HG03066 (cell line): Measurements from ENCODE around the gene CRADD.
"Not testable (repeated sequence)": the region's sequence is repeated elsewhere in the genome, so short reads cannot be mapped to it uniquely, and the experiment has no call there.

Experiments
- ATAC-seq: cut with Tn5 transposase; IDR thresholded peaks from one replicate; pipeline ENCODE4 v1.9.1; 2021; ENCODE audit warnings: low read depth; ENCODE audit not compliant: unreplicated experiment

CRADD gene

GRCh38 chr12:93780101-93780641 lies 103.0 kb downstream of the CRADD start:
- no peak for ATAC-seq

DNA sequence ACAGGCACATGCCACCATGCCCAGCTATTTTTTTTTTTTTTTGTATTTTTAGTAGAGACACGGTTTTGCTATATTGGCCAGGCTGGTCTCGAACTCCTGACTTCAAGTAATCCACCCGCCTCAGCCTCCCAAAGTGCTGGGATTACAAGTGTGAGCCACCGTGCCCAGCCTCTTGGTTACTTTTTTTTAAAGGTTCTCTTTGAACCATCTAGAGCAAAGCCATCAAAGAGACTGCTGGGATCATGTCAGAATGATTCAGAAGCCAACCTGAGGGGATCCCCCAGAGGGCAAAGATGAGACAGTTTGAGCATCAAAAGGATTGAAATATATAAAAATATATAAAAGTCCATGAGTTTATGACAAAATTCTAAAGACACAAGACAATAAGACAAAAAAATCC lies 103.7 kb downstream of the CRADD start:
- not testable (repeated sequence) for ATAC-seq

GRCh38 chr12:93781961-93782360 lies 104.8 kb downstream of the CRADD start:
- ATAC-seq: not testable (repeated sequence)

- no peak for ATAC-seq
These were observed 105.7 kb downstream of the CRADD start for GRCh38 chr12:93782853-93783252.

GRCh38 chr12:93783832-93784231 lies 106.7 kb downstream of the CRADD start:
- no peak for ATAC-seq

DNA sequence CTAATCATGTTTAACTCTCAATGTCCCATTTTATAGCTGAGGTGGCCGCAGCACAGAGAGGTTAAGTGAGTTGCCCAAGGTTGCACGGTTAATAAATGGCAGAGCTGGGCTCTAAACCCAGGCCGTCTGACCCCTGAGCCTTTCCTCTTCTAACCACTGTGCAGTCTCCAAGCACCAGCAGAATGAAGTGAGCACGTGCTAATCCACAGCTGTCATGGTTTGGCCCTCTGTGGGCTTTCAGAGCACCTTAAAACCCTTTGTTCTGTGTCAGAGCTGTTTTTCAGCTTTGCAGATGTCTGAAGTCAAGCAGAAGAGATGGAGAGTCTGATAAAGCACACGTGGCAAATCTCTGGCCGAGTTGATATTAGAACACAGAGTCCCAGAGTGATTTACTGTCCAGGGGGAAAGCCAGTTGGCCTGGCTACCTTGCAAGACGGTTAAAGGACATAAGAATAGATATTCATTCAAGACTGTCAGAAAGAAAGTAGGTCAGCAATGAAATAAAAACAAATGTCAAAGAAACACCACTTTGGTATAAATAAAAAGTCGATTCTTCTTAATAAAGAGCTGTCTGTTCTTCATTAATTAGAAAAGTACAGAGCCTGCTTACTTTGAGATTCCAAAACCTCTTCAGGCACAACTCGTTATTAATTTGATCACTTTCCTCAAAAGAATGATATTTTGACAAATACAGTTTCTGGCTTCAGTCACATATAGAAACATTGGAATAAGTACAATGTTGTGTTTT lies 107.3 kb downstream of the CRADD start:
- ATAC-seq: no peak

GRCh38 chr12:93785249-93786010 lies 108.3 kb downstream of the CRADD start:
- no peak for ATAC-seq

DNA sequence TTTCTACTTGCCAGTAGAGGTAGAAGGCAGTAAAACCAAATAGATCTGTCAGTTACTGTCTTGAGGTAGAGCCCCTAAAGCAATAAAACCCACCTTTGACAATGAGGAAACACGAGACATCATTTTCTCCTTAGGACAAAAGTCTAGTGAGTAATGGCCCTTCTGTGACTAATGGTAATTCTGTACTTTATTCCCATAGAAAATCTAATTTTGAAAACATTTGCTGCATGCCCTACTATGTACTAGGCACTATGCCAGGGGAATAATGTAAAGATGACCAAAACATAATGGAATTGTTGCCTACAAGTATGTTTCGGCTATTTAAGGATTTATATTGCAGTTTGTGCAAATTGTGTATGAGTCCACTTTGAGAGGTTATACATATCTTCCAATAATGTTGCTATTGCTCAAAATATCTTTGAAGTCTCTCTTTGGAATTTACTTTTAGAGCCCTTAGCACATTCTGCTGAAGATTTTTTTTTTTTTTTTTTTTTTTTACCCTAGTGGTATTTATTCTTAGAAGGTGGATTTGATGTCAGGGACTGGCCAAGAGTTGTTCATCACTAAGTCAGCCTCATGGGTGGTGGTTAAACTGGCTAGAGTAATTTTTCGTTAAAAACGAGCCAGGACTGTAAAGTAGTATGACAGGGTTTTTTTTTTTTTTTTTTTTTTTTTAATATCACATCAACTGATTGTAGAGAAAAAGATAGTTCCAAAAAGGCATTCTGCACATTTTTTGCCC lies 109.7 kb downstream of the CRADD start:
- no peak for ATAC-seq

DNA sequence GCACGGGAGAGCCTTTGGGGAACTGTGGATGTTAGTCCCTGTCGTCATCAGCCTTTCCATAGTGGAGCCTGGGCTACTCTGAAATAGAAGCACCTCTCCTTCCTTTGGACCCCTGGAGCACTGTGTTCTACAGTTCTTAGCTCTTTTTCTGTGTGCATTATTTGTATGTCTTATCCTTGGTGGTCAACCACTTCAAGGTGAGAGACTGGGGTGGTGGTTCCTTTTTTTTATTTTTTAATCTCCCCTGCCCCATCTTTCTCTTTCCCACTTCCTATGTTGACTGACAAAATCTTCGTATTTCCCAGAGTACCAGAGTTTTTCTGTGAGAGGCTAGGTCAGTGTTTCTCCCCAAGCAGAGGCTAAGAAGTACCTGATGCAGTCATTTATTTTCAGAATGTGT lies 111.7 kb downstream of the CRADD start:
- ATAC-seq: no peak

DNA sequence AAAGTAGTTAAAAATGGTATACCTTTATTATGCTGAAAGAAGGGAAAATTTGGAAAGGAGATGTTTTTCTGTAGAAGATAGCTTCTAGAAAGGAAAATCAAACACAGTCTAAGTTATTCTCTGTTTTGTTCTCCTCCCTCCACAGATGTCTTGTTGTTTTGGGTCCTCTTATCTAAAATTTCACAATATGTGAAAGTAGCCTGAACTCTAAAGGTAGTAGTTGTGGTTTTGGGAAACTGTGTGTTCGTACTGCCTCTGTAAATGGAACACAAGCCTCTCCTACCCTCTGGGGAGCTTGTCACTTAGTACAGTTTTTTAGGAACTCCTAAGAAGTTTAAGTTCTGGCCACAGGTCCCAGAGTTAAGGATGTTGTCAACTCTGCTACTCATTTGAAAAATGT lies 112.6 kb downstream of the CRADD start:
- ATAC-seq: no peak

GRCh38 chr12:93790472-93791152 lies 113.4 kb downstream of the CRADD start:
- no peak for ATAC-seq

DNA sequence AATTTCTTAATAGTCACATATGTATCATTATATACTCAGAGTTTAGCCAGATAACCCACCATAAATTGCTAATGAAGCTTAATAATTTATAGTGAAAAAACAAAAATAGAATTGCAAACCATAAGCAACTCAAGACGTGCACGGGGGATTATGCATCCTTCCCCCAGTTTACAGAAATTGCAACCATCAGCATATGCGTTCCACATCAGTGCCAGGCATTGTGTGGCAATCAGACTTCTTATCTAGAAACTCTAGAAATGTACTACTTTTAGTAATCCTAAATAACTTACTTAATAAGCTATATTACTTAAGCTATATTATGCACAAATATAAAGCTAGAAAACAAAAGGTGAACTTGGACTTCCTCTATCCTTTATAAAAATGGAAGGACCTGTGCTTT lies 115.8 kb downstream of the CRADD start:
- no peak for ATAC-seq

GRCh38 chr12:93793983-93794382 lies 116.8 kb downstream of the CRADD start:
- no peak for ATAC-seq

- no peak for ATAC-seq
These were observed 117.6 kb downstream of the CRADD start for GRCh38 chr12:93794738-93795137.

DNA sequence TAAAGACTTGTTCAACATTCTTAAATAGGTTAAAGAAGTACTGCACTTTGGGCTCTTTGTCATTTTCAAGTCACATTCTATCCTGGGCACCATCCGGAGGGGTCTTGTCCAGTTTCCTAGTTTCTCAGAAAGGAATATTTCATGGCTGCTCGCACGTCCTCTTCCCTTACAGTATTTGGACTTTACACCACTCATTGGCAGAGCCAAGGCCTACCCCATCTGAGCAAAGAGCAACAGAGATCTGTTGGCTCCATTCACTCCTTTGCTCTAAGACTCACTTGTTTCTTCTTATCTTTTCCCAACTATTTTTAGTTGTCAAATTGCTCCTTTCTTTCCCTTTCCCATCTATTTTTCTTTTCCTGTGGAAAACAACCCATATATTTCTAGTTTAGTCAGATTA lies 118.2 kb downstream of the CRADD start:
- no peak for ATAC-seq

DNA sequence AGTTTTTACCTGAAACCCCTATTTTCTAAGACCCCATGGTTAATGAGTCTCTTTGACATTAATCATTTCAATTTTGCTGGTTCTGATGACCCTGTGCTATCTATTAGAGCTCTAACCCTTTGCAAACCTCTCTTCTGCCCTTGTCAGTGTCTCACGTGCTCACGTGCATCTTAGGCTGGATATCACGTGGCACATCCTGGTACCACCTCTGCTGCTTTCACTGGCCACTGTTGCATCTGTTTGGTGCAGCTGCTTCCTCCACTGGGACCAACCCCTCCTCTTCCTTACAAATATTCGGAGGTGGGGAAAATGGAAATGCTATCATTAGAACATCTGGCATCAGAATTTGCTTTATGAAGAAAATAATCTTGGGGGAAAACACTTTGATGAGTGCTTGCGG lies 119.6 kb downstream of the CRADD start:
- ATAC-seq: no peak

DNA sequence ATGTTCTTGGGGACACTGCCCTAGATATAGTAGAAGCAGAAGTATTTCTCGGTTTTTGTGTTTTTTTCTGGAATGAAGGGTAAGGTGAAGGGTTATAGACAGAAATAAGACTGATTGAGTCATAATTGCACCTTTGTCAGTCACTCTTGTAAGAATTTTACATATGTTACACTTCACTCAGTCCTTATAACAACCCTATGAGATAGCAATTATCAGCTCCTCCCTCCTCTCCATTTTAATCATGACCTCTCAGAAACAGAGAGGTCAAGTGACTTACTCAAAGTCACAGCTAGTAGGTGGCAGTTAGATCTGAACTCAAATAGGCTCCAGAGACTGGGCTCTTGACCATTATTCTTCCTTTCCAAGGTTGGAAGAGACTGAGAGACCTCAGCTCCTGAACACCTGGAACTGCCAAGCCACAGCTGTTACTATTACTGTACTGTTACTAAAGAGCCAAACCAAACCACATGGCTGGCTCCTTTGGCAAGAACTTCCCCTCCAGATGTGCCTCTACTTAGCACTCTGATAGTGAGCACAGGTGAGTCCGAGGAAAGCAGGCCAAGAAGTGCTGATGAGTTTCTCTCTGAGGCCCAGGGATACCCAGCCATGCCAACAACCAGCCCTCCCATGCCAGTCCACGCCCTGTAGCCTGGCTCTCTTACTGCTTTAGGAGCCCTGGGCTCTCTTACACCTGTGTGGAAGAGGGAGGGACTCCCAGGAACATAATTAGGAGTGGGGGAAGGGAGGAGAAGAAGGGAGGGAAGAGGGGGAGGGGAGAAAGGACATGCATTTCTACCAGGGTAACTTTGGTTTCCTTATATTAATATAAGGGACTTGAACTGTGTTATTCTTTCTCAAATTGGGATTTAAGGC lies 121.3 kb downstream of the CRADD start:
- no peak for ATAC-seq

GRCh38 chr12:93801666-93802065 lies 124.5 kb downstream of the CRADD start:
- not testable (repeated sequence) for ATAC-seq

DNA sequence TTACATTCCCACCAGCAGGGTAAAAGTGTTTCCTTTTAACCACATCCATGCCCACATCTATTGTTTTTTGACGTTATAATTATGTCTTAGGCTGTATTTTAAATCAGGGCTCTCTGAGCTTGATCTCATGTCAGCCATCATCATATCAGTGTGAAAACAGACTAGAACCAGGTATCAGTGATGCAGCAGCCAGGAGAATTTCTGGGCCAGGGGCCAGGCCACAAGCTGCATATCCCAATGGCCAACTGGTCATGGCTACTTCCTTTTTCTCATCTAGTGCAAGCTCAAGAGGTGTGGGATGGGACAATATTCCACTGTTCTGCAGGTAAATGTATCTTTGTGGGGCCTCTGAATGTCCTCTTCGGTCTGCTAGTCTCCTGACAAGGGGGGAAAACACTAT lies 125.1 kb downstream of the CRADD start:
- ATAC-seq: no peak
